Measurements from ENCODE around the gene TUBGCP3. TPM values are rescaled to one million over a fixed set of nuclear protein-coding genes. Genes with fewer than 3 reads are reported as not detected.
A peak's percentile ranks its signal among the peaks of the same experiment; 100 is the strongest.

Gene TUBGCP3
- total RNA-seq, 2 donors from 2014 or later: 24.9 to 39.4 TPM

GRCh38 chr13:112443191-112443994 is 144.6 kb downstream of the TUBGCP3 start:
- intact Hi-C loops (cut with DNase I): loop anchor here (10.0 kb wide), 1 partner anchor 379 kb away; the partner anchor contains the start of gene SOX1
- Histone ChIP-seq H3K9me3 (no peaks in the 10 kb centered on the region), H3K36me3 (no peaks in the 10 kb centered on the region), H3K4me1 (no peaks in the 10 kb centered on the region), H3K27ac (no peak overlapping the region), H3K9ac (ENCODE audit: low read depth in 2 of 2, low read length in 2 of 2) (no peak overlapping the region), H3K4me3 (no peak overlapping the region), H3K27me3 (peaks cover 7% of the 10 kb centered on the region)
- DNase-seq: peak; percentile 18
- no peak for TF ChIP-seq CTCF (IDR thresholded peaks at IDR 0.05)

DNA sequence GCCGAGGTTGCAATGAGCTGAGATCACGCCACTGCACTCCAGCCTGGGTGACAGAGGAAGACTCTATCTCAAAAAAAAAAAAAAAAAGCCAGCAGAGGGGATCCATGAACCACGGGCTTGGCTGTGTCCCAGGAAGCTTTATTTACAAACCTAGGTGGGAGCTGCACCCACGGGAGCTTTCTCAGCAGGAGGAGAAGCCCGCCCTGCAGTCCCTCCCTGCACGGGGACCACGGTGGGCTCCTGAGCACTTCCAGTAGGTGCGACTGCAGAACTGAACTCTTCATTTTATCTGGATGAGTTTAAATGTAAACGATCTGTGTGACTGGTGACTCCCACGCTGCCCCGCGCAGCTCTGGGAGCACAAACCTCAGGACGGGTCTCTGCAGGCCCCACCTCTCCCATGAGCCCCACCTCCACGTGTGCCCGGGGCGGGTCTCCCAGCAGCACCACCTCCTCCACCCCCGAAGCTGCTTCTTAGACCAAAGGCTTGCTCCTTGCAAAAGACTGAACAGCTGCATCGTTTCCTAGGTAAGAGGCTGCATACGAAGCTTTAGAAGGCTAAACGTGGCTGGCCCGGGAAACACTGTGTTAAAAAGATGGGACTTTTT is 145.4 kb downstream of the TUBGCP3 start:
- H3K4me3 ChIP-seq: no peak overlapping the region
- H3K9ac ChIP-seq (ENCODE audit: low read depth in 2 of 2, low read length in 2 of 2): no peak overlapping the region
- H3K27me3 ChIP-seq: peaks cover 7% of the 10 kb centered on the region
- H3K9me3 ChIP-seq: no peaks in the 10 kb centered on the region
- intact Hi-C loops (cut with DNase I): loop anchor here (10.0 kb wide), 1 partner anchor 378 kb away; the partner anchor contains the start of gene SOX1
- DNase-seq: peak; percentile 7
- H3K36me3 ChIP-seq: no peaks in the 10 kb centered on the region
- H3K27ac ChIP-seq: no peak overlapping the region
- no peaks in the 10 kb centered on the region for H3K4me1 ChIP-seq
- TF ChIP-seq CTCF (IDR thresholded peaks at IDR 0.05): no peak

GRCh38 chr13:112441779-112442310 is 146.1 kb downstream of the TUBGCP3 start:
- TF ChIP-seq CTCF (IDR thresholded peaks at IDR 0.05): no peak
- no peak for DNase-seq
- H3K9me3 ChIP-seq: no peaks in the 10 kb centered on the region
- H3K9ac ChIP-seq (ENCODE audit: low read depth in 2 of 2, low read length in 2 of 2): no peak overlapping the region
- no peak overlapping the region for H3K27ac ChIP-seq
- peaks cover 7% of the 10 kb centered on the region for H3K27me3 ChIP-seq
- H3K4me1 ChIP-seq: no peaks in the 10 kb centered on the region
- no peaks in the 10 kb centered on the region for H3K36me3 ChIP-seq
- no peak overlapping the region for H3K4me3 ChIP-seq
- intact Hi-C loops (cut with DNase I): loop anchor here (10.0 kb wide), 1 partner anchor 377 kb away; the partner anchor contains the start of gene SOX1

- no peaks in the 10 kb centered on the region for H3K9me3 ChIP-seq
These were observed 146.7 kb downstream of the TUBGCP3 start for GRCh38 chr13:112441226-112441625.

More at GRCh38 chr13:112441226-112441625, 146.7 kb downstream of the TUBGCP3 start:
- Histone ChIP-seq H3K4me1 (no peaks in the 10 kb centered on the region), H3K36me3 (no peaks in the 10 kb centered on the region), H3K27me3 (peaks cover 7% of the 10 kb centered on the region), H3K27ac (no peak overlapping the region), H3K9ac (ENCODE audit: low read depth in 2 of 2, low read length in 2 of 2) (no peak overlapping the region), H3K4me3 (no peak overlapping the region)
- intact Hi-C loops (cut with DNase I): loop anchor here (10.0 kb wide), 1 partner anchor 376 kb away; the partner anchor contains the start of gene SOX1
- no peak for TF ChIP-seq CTCF (IDR thresholded peaks at IDR 0.05)
- no peak for DNase-seq

Measured in colonic mucosa (tissue), 4 donors.